Stomach smooth muscle (tissue), 2 donors: ENCODE data around the gene MSI2.

Source experiments
- H3K27ac ChIP-seq: one replicate; pipeline ENCODE4 v1.7.0; 2013; ENCODE audit warnings: mild to moderate bottlenecking, low read length, inconsistent platforms
- H3K27me3 ChIP-seq, 2 donors: one replicate each; pipeline ENCODE4 v1.7.0; 2013; ENCODE audit warnings: low read length in 2 of 2; ENCODE audit not compliant: insufficient read depth in 2 of 2, control insufficient read depth in 1 of 2
- H3K36me3 ChIP-seq, 2 donors: one replicate each; pipeline ENCODE4 v1.7.0; 2013; ENCODE audit warnings: low read length in 2 of 2; ENCODE audit not compliant: control insufficient read depth in 2 of 2, insufficient read depth in 2 of 2
- H3K4me1 ChIP-seq: one replicate; pipeline ENCODE4 v1.7.0; 2013; ENCODE audit warnings: low read length; ENCODE audit not compliant: control insufficient read depth, insufficient read depth
- H3K4me3 ChIP-seq, 2 donors: one replicate each; pipeline ENCODE4 v1.7.0; 2013; ENCODE audit warnings: low read length in 2 of 2
- H3K9ac ChIP-seq, 2 donors: one replicate each; pipeline ENCODE4 v1.7.0; 2013; ENCODE audit warnings: low read length in 2 of 2, mild to moderate bottlenecking in 1 of 2
- H3K9me3 ChIP-seq, 2 donors: one replicate each; pipeline ENCODE4 v1.7.0; 2013; ENCODE audit warnings: low read length in 2 of 2; ENCODE audit not compliant: control insufficient read depth in 2 of 2
- donor health status: healthy.
- donor health status: Pancreatic carcinoma.

Gene MSI2

DNA sequence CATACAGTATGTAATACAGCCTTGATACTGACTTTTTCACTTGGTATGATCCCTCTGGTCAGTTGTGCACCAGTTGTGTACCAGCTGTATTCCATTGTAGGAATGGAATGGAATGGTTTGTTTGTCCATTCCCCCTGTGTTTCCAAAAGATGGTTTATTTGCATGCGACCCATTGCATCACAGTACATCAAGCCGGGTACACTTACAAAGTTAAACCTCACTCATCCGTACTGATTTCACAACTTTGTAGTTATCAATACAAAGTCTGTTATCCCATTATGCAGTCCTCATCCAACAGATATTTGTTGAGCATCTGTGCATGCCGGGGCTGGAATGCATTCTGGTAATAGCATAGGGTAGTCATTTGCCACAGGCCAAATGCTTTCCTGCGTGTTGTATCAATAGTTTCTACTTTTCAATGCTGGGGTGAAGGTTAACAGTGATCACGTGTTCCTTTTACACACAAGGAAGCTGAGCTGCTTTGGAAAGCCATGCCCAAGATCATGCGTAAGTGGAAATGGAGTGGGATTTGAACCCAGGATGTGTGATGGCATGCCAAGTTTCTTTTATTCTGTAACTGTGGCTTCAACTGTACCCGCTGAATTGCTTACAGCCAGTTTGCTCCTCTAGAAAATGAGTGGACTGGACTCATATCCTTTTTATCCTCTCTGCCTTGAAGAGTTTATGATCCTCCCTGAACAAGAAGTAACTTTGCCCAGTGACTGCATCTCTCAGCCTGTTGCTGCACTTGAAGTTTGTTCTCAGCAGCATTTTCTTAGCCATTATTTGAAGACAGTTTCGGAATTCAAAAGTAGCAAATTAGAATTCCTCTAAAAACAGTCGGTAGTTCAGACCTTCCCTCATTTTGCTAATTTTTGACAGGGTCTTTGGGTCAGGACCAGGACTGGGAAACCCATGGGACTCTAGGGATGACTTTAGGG lies 260.2 kb downstream of the MSI2 start:
- no peaks in the 10 kb centered on the region for H3K27me3 ChIP-seq
- no peaks in the 10 kb centered on the region for H3K36me3 ChIP-seq
- no peaks in the 10 kb centered on the region for H3K9me3 ChIP-seq
- no peak overlapping the region for H3K27ac ChIP-seq
- no peak overlapping the region for H3K9ac ChIP-seq
- no peak overlapping the region for H3K4me3 ChIP-seq
- H3K4me1 ChIP-seq: no peaks in the 10 kb centered on the region

- Histone ChIP-seq H3K27ac (no peak overlapping the region), H3K36me3 (no peaks in the 10 kb centered on the region), H3K9ac (no peak overlapping the region), H3K9me3 (no peaks in the 10 kb centered on the region), H3K27me3 (no peaks in the 10 kb centered on the region), H3K4me3 (no peak overlapping the region), H3K4me1 (peaks cover 3% of the 10 kb centered on the region)
Measured at GRCh38 chr17:57517273-57517631, 260.9 kb downstream of the MSI2 start.

DNA sequence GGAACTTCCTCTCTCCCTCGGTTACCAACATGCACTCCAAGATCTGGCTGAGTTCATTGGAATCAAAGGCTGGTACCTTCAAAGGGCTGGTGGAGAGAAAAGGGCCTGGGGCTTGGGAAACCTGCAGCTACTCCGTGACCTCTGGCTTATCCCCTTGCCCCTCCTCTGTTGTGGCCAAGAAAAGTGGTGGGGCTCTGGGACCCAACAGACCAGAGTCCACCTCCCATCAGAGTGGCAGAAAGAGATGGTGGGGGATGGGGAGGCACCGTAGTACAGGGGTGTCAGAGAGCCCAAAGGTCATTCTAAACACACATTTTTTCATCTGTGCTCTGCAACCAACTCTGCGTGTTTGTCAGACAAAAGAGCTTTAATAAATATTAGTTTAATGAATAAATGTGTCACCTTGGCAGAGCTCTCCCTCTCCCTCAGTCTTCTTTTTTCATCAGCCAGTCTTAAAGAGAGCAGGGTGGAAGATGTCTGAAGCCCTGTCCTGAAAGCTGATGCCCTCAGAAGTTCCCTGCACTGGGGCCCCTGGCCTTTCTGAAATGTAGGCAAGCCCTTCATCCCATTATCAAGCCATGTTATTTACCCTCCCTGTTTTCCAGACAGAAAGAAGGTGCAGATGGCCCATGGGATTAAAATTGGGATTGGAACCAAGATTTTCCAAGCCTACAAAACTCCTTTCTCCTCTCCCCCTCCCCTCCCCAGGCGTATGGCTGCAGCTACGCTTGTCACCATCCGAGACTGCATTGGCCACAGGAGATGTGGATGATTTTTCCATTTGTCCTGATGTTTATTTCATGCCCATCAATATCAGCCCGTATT lies 261.5 kb downstream of the MSI2 start:
- Histone ChIP-seq H3K9me3 (no peaks in the 10 kb centered on the region), H3K4me3 (no peak overlapping the region), H3K36me3 (no peaks in the 10 kb centered on the region), H3K4me1 (peaks cover 3% of the 10 kb centered on the region), H3K27me3 (no peaks in the 10 kb centered on the region), H3K27ac (no peak overlapping the region), H3K9ac (no peak overlapping the region)

- no peak overlapping the region for H3K4me3 ChIP-seq
- no peaks in the 10 kb centered on the region for H3K9me3 ChIP-seq
- no peaks in the 10 kb centered on the region for H3K36me3 ChIP-seq
- H3K4me1 ChIP-seq: peaks cover 3% of the 10 kb centered on the region
- no peak overlapping the region for H3K9ac ChIP-seq
- no peak overlapping the region for H3K27ac ChIP-seq
- no peaks in the 10 kb centered on the region for H3K27me3 ChIP-seq
Measured at GRCh38 chr17:57518587-57519581, 262.6 kb downstream of the MSI2 start.

GRCh38 chr17:57519800-57520199 lies 263.5 kb downstream of the MSI2 start:
- no peaks in the 10 kb centered on the region for H3K36me3 ChIP-seq
- H3K4me3 ChIP-seq: no peak overlapping the region
- peaks cover 3% of the 10 kb centered on the region for H3K4me1 ChIP-seq
- no peaks in the 10 kb centered on the region for H3K9me3 ChIP-seq
- H3K9ac ChIP-seq: no peak overlapping the region
- no peak overlapping the region for H3K27ac ChIP-seq
- H3K27me3 ChIP-seq: no peaks in the 10 kb centered on the region

- no peaks in the 10 kb centered on the region for H3K27me3 ChIP-seq
- H3K9me3 ChIP-seq: no peaks in the 10 kb centered on the region
- no peak overlapping the region for H3K4me3 ChIP-seq
- peaks cover 6% of the 10 kb centered on the region for H3K4me1 ChIP-seq
- no peak overlapping the region for H3K27ac ChIP-seq
- H3K9ac ChIP-seq: no peak overlapping the region
- H3K36me3 ChIP-seq: no peaks in the 10 kb centered on the region
Measured at GRCh38 chr17:57521606-57522005, 265.3 kb downstream of the MSI2 start.

GRCh38 chr17:57522042-57523005 lies 266.0 kb downstream of the MSI2 start:
- H3K27ac ChIP-seq: no peak overlapping the region
- peaks cover 6% of the 10 kb centered on the region for H3K4me1 ChIP-seq
- H3K27me3 ChIP-seq: no peaks in the 10 kb centered on the region
- H3K4me3 ChIP-seq: no peak overlapping the region
- no peaks in the 10 kb centered on the region for H3K9me3 ChIP-seq
- no peaks in the 10 kb centered on the region for H3K36me3 ChIP-seq
- H3K9ac ChIP-seq: no peak overlapping the region

- H3K9ac ChIP-seq: no peak overlapping the region
- no peaks in the 10 kb centered on the region for H3K36me3 ChIP-seq
- H3K4me1 ChIP-seq: peaks cover 6% of the 10 kb centered on the region
- H3K27ac ChIP-seq: no peak overlapping the region
- no peaks in the 10 kb centered on the region for H3K27me3 ChIP-seq
- no peaks in the 10 kb centered on the region for H3K9me3 ChIP-seq
- H3K4me3 ChIP-seq: no peak overlapping the region
Measured at GRCh38 chr17:57523926-57524632, 267.8 kb downstream of the MSI2 start.

DNA sequence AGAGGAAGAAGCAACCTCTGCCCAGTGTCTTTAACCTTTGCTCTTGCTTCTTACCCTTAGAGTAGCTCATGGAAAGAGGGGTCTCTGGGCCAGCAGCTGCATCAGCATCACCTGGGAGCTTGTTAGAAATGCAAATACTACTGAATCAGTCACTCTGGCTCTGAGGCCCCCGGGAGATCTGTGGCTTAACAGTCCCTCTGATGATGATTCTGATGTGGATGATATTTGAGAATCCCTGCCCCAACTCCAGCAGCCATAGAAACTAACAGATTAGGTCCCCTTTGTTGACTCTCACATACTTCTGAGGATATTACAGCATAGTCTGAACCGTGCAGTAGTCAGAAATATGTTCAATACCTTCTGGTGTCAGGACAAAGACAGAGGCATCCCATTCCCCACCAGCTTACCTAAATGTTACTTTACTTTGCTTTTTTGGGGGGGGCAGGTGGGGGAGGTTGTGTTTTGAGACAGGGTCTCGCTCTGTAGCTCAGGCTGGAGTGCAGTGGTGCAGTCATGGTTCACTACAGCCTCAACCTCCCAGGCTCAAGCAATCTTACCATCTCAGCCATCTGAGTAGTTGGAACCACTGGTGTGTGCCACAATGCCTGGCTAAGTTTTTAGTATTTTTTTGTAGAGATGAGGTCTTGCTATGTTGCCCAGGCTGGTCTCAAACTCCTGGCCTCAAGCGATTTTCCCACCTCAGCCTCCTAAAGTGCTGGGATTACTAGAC lies 268.7 kb downstream of the MSI2 start:
- Histone ChIP-seq H3K9me3 (no peaks in the 10 kb centered on the region), H3K4me1 (peaks cover 6% of the 10 kb centered on the region), H3K9ac (no peak overlapping the region), H3K4me3 (no peak overlapping the region), H3K27ac (no peak overlapping the region), H3K27me3 (no peaks in the 10 kb centered on the region), H3K36me3 (no peaks in the 10 kb centered on the region)
